ENCODE data around the gene CYP3A4. TPM values are rescaled to one million over a fixed set of nuclear protein-coding genes. Genes with fewer than 3 reads are reported as not detected.

Gene CYP3A4
- not detected for total RNA-seq
- 0 reads per million in 2 donors for total RNA-seq

GRCh38 chr7:99784007-99784406 lies at the start of gene CYP3A4:
TSS of gene CYP3A4 (minus strand) at chr7:99784184. CDS start at chr7:99784081, 103 bp downstream.
- no peak for ATAC-seq
- H3K27me3 Mint-ChIP-seq, result peaks cover 30% of the 10 kb centered on the region
- H3K4me1 Mint-ChIP-seq, result no peaks in the 10 kb centered on the region
- H3K36me3 Mint-ChIP-seq (ENCODE audit: low read depth), result peaks cover 3% of the 10 kb centered on the region
- H3K9me3 ChIP-seq (ENCODE audit: control insufficient read depth, low read length, poor library complexity, severe bottlenecking), result no peaks in the 10 kb centered on the region
- no peak within 1 kb of the TSS for H3K27ac Mint-ChIP-seq
- no peak for DNase-seq
- H3K4me3 Mint-ChIP-seq, result no peak within 1 kb of the TSS

- Mint-ChIP-seq H3K27ac (no peak overlapping the region), H3K4me1 (peaks cover 4% of the 10 kb centered on the region)
- no peak for ATAC-seq
Measured at GRCh38 chr7:99833289-99833877, 49.4 kb upstream of the CYP3A4 start.

GRCh38 chr7:99831595-99831994 lies 47.6 kb upstream of the CYP3A4 start:
- no peak overlapping the region for H3K4me3 Mint-ChIP-seq
- no peak for DNase-seq
- H3K4me1 Mint-ChIP-seq, result no peaks in the 10 kb centered on the region
- no peaks in the 10 kb centered on the region for H3K9me3 ChIP-seq (ENCODE audit: control insufficient read depth, low read length, poor library complexity, severe bottlenecking)
- H3K36me3 Mint-ChIP-seq (ENCODE audit: low read depth), result peaks cover 2% of the 10 kb centered on the region
- no peak overlapping the region for H3K27ac Mint-ChIP-seq
- no peak for ATAC-seq
- H3K27me3 Mint-ChIP-seq, result peaks cover 46% of the 10 kb centered on the region

More at GRCh38 chr7:99833289-99833877, 49.4 kb upstream of the CYP3A4 start:
- no peak for DNase-seq
- peaks cover 2% of the 10 kb centered on the region for H3K36me3 Mint-ChIP-seq (ENCODE audit: low read depth)
- H3K27me3 Mint-ChIP-seq, result peaks cover 47% of the 10 kb centered on the region
- no peak overlapping the region for H3K4me3 Mint-ChIP-seq
- no peaks in the 10 kb centered on the region for H3K9me3 ChIP-seq (ENCODE audit: control insufficient read depth, low read length, poor library complexity, severe bottlenecking)

- Mint-ChIP-seq H3K4me3 (no peak overlapping the region), H3K4me1 (no peaks in the 10 kb centered on the region), H3K36me3 (ENCODE audit: low read depth) (peaks cover 2% of the 10 kb centered on the region), H3K27me3 (peaks cover 53% of the 10 kb centered on the region), H3K27ac (no peak overlapping the region)
- no peaks in the 10 kb centered on the region for H3K9me3 ChIP-seq (ENCODE audit: control insufficient read depth, low read length, poor library complexity, severe bottlenecking)
- no peak for ATAC-seq
- no peak for DNase-seq
Measured at GRCh38 chr7:99829524-99830160, 45.7 kb upstream of the CYP3A4 start.

GRCh38 chr7:99828811-99829210 lies 44.8 kb upstream of the CYP3A4 start:
- Mint-ChIP-seq H3K36me3 (ENCODE audit: low read depth) (no peaks in the 10 kb centered on the region), H3K4me1 (no peaks in the 10 kb centered on the region), H3K27ac (no peak overlapping the region), H3K27me3 (peaks cover 54% of the 10 kb centered on the region), H3K4me3 (no peak overlapping the region)
- no peak for DNase-seq
- H3K9me3 ChIP-seq (ENCODE audit: control insufficient read depth, low read length, poor library complexity, severe bottlenecking), result no peaks in the 10 kb centered on the region
- ATAC-seq, result no peak

GRCh38 chr7:99827040-99827778 lies 43.2 kb upstream of the CYP3A4 start:
- Mint-ChIP-seq H3K4me3 (no peak overlapping the region), H3K27me3 (peaks cover 50% of the 10 kb centered on the region), H3K27ac (no peak overlapping the region), H3K4me1 (no peaks in the 10 kb centered on the region), H3K36me3 (ENCODE audit: low read depth) (no peaks in the 10 kb centered on the region)
- ATAC-seq, result no peak
- DNase-seq, result no peak
- no peaks in the 10 kb centered on the region for H3K9me3 ChIP-seq (ENCODE audit: control insufficient read depth, low read length, poor library complexity, severe bottlenecking)

GRCh38 chr7:99825873-99826272 lies 41.9 kb upstream of the CYP3A4 start:
- no peak for DNase-seq
- no peak for ATAC-seq
- Mint-ChIP-seq H3K36me3 (ENCODE audit: low read depth) (no peaks in the 10 kb centered on the region), H3K27me3 (peaks cover 55% of the 10 kb centered on the region), H3K4me1 (no peaks in the 10 kb centered on the region), H3K27ac (no peak overlapping the region), H3K4me3 (no peak overlapping the region)
- H3K9me3 ChIP-seq (ENCODE audit: control insufficient read depth, low read length, poor library complexity, severe bottlenecking), result no peaks in the 10 kb centered on the region

- Mint-ChIP-seq H3K4me3 (no peak overlapping the region), H3K27me3 (peaks cover 55% of the 10 kb centered on the region), H3K4me1 (no peaks in the 10 kb centered on the region), H3K36me3 (ENCODE audit: low read depth) (no peaks in the 10 kb centered on the region), H3K27ac (no peak overlapping the region)
- no peak for ATAC-seq
- no peak for DNase-seq
- H3K9me3 ChIP-seq (ENCODE audit: control insufficient read depth, low read length, poor library complexity, severe bottlenecking), result no peaks in the 10 kb centered on the region
Measured at GRCh38 chr7:99825452-99825851, 41.5 kb upstream of the CYP3A4 start.

GRCh38 chr7:99824091-99824490 lies 40.1 kb upstream of the CYP3A4 start:
- Mint-ChIP-seq H3K27ac (no peak overlapping the region), H3K36me3 (ENCODE audit: low read depth) (no peaks in the 10 kb centered on the region), H3K4me1 (no peaks in the 10 kb centered on the region), H3K27me3 (peaks cover 60% of the 10 kb centered on the region), H3K4me3 (no peak overlapping the region)
- no peaks in the 10 kb centered on the region for H3K9me3 ChIP-seq (ENCODE audit: control insufficient read depth, low read length, poor library complexity, severe bottlenecking)
- DNase-seq, result no peak
- no peak for ATAC-seq

GRCh38 chr7:99822731-99823718 lies 39.0 kb upstream of the CYP3A4 start:
- Mint-ChIP-seq H3K27me3 (peaks cover 62% of the 10 kb centered on the region), H3K4me3 (no peak overlapping the region), H3K36me3 (ENCODE audit: low read depth) (no peaks in the 10 kb centered on the region), H3K27ac (no peak overlapping the region), H3K4me1 (no peaks in the 10 kb centered on the region)
- ATAC-seq (no peak), DNase-seq (no peak)
- no peaks in the 10 kb centered on the region for H3K9me3 ChIP-seq (ENCODE audit: control insufficient read depth, low read length, poor library complexity, severe bottlenecking)

GRCh38 chr7:99820408-99821027 lies 36.5 kb upstream of the CYP3A4 start:
- no peak for ATAC-seq
- H3K27ac Mint-ChIP-seq, result no peak overlapping the region
- no peak for DNase-seq
- H3K36me3 Mint-ChIP-seq (ENCODE audit: low read depth), result no peaks in the 10 kb centered on the region
- no peaks in the 10 kb centered on the region for H3K4me1 Mint-ChIP-seq
- no peak overlapping the region for H3K4me3 Mint-ChIP-seq
- no peaks in the 10 kb centered on the region for H3K9me3 ChIP-seq (ENCODE audit: control insufficient read depth, low read length, poor library complexity, severe bottlenecking)
- peaks cover 66% of the 10 kb centered on the region for H3K27me3 Mint-ChIP-seq

- no peaks in the 10 kb centered on the region for H3K4me1 Mint-ChIP-seq
- DNase-seq (no peak), ATAC-seq (no peak)
- no peak overlapping the region for H3K27ac Mint-ChIP-seq
- peaks cover 51% of the 10 kb centered on the region for H3K27me3 Mint-ChIP-seq
- H3K36me3 Mint-ChIP-seq (ENCODE audit: low read depth), result no peaks in the 10 kb centered on the region
- H3K9me3 ChIP-seq (ENCODE audit: control insufficient read depth, low read length, poor library complexity, severe bottlenecking), result no peaks in the 10 kb centered on the region
- no peak overlapping the region for H3K4me3 Mint-ChIP-seq
Measured at GRCh38 chr7:99808766-99809165, 24.8 kb upstream of the CYP3A4 start.
